ENCODE data around the gene DNAJC11.
"Not testable (repeated sequence)": the region's sequence is repeated elsewhere in the genome, so short reads cannot be mapped to it uniquely, and the experiment has no call there.

Gene DNAJC11, protein sequence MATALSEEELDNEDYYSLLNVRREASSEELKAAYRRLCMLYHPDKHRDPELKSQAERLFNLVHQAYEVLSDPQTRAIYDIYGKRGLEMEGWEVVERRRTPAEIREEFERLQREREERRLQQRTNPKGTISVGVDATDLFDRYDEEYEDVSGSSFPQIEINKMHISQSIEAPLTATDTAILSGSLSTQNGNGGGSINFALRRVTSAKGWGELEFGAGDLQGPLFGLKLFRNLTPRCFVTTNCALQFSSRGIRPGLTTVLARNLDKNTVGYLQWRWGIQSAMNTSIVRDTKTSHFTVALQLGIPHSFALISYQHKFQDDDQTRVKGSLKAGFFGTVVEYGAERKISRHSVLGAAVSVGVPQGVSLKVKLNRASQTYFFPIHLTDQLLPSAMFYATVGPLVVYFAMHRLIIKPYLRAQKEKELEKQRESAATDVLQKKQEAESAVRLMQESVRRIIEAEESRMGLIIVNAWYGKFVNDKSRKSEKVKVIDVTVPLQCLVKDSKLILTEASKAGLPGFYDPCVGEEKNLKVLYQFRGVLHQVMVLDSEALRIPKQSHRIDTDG

GRCh38 chr1:6701437-6702153, at the start of gene DNAJC11:
Gene DNAJC11 (minus strand): TSS chr1:6701816. CDS start chr1:6701800, 16 bp downstream.
- peak; percentile 96 for DNase-seq

GRCh38 chr1:6750490-6750889, 48.9 kb upstream of the DNAJC11 start:
- DNase-seq: no peak

- no peak for DNase-seq
These were observed 46.1 kb upstream of the DNAJC11 start for GRCh38 chr1:6747674-6748073.

GRCh38 chr1:6745073-6745472, 43.5 kb upstream of the DNAJC11 start:
- no peak for DNase-seq

- DNase-seq: peak; percentile 64
These were observed 41.8 kb upstream of the DNAJC11 start for GRCh38 chr1:6743189-6744101.

DNA sequence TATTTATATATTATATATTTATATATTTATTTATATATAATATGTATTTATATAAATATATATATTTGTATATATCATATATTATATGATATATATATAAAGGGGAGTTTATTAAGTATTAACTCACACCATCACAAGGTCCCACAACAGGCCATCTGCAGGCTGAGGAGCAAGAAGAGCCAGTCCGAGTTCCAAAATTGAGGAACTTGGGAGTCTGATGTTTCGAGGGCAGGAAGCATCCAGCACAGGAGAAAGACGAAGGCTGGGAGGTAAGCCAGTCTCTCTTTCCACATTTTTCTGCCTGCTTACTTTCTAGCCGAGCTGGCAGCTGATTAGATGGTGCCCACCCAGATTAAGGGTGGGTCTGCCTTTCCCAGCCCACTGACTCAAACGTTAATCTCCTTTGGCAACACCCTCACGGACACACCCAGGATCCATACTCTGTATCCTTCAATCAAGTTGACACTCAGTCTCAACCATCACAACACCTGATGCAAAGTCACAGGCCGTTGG, 41.1 kb upstream of the DNAJC11 start:
- DNase-seq: not testable (repeated sequence)

DNA sequence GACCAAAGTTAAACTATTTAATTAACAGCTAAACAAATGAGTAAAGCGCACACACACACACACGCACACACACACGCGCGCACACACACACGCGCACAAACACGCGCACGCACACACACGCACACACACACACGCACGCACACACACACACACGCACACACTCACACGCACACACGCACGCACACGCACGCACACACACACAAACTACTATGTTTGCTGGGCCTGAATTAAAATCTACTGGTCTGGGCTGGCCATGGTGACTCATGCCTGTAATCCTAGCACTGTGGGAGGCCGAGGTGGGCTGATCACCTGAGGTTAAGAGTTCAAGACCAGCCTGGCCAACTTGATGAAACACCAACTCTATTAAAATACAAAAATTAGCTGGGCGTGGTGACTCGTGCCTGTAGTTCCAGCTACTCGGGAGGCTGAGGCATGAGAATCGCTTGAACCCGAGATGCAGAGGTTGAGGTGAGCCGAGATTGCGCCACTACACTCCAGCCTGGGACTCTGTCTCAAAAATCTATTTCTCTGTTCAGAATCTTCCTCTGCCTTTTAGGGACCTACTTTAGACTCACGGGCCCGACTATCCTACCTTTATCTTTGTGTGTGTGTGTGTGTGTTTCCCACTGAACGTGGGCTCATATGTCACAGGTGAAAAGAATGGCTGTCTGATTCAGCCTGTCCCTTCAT, 37.5 kb upstream of the DNAJC11 start:
- no peak for DNase-seq

GRCh38 chr1:6732942-6733341, 31.3 kb upstream of the DNAJC11 start:
- DNase-seq: peak; percentile 30

DNA sequence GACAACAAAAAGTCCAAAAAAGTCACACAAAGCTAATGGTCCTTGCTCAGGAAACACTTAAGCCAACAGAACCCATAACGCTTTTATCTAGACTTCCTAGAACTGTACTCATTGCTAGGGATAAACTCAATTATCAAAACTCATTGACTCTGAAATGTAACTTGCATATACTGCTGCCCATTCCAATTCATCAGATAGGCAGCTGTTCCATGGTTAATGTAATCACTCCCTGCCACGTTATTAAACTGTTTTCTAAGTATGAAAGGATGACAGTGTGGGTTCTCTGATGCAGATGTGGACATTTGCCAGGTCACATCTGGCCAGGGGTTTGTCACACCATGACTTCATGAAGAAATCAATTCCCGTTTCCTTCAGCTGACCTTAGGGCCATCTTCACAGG, 30.3 kb upstream of the DNAJC11 start:
- no peak for DNase-seq

DNA sequence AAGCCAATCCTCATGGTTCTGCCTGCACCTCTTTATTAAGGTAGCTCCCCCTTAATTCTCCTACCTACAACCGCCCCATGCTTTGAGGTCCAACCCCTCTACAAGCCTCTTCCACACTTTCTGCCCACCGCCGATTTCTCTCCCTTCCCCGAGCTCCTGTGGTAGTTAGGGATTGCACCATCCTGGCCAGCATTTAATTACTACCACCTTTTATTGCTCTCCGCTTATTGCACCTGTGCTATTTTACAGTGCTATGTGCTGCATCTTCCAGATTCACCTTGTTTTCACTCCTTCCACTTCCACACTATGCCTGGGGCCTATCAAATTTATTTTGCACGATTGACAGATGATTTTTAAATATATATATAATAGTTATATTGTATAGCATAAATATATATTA, 29.3 kb upstream of the DNAJC11 start:
- DNase-seq: peak; percentile 44

- DNase-seq: peak; percentile 33
These were observed 28.9 kb upstream of the DNAJC11 start for GRCh38 chr1:6730473-6730872.

GRCh38 chr1:6727535-6727934, 25.9 kb upstream of the DNAJC11 start:
- DNase-seq: peak; percentile 84

DNA sequence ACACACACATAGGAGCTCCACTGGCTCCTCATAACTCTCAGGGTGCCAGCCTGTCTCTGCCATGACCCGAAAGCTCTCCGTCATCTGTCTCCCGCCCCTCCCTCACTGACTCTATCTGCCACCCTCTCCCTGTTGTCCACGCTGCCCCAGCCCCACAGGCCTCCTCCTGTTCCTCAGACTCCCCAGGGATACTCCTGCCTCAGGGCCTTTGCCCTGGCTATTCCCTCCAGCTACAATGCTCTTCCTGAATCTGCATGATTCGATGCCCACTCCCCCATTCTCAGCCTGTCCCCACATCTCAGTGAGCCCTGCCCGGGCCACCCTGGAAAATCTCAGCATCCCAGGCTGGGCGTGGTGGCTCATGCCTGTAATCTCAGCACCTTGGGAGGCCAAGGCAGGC, 24.6 kb upstream of the DNAJC11 start:
- no peak for DNase-seq

DNA sequence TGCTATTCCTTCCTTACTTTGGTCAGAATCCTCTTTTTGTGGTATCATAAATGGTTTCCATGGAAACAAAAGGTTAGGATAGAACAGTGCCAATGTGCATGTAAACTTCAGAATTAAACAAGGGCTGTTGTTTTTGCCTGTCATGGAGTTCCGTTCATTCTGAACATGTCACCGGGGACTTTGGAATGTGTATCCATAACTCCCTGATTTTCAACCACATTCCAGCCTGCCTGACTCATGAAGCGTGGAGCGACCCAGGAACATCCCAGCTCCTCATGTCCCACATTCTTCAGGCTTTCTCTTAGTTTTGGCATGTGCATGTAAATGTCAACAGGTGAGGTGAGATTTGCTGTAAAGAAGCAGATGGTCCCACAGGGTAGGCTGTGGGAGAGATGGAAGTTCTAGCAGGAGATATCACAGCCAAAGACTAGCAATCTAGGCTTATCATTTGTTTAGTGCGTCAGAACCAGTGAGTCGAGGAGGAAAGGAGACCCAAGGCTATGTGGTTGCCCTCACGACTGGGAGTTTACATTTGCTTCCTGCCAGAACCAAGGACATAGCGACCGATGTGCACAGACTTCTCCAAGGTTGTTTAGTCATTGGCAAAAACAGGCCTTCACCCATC, 23.0 kb upstream of the DNAJC11 start:
- DNase-seq: no peak

GRCh38 chr1:6723621-6724428, 22.2 kb upstream of the DNAJC11 start:
- no peak for DNase-seq

DNA sequence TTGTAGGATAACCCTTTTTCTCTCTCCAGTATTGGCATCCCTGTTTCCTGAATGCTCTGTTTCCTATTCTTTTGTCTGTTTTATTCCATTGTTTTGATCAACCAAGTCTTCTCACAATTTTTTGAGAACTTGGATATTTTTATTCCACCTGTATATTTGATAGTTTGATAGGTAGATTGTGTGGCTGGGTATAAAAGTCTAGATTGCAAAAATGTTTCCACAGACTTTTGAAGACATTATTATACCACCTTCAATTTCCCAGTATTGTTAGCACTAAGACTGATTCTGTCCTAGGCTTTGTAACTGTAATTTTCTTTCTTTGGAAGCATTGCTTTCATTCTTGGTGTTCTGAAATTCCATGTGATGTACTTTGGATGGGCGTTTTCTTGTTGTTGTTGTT, 9.6 kb upstream of the DNAJC11 start:
- DNase-seq: no peak

DNA sequence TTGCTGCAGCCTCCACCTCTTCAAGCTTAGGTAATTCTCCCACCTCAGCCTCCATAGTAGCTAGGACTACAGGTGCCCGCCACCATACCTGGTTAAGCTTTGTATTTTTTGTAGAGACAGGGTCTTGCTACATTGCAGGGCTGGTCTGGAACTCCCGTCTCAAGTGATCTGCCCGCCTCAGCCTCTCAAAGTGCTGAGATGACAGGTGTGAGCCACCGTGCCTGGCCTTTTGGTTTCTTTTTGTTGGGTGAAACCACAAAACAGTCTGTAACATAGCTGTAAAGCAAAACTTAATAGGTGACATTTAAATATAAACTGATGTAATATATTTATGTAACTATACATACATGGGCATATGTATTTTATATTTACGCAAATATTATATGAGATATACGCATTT, 3.1 kb upstream of the DNAJC11 start:
- DNase-seq: peak; percentile 54

GRCh38 chr1:6703016-6703415, 1.4 kb upstream of the DNAJC11 start:
- DNase-seq: peak; percentile 43

GRCh38 chr1:6700853-6701436, 671 bp downstream of the DNAJC11 start:
- DNase-seq: no peak

DNA sequence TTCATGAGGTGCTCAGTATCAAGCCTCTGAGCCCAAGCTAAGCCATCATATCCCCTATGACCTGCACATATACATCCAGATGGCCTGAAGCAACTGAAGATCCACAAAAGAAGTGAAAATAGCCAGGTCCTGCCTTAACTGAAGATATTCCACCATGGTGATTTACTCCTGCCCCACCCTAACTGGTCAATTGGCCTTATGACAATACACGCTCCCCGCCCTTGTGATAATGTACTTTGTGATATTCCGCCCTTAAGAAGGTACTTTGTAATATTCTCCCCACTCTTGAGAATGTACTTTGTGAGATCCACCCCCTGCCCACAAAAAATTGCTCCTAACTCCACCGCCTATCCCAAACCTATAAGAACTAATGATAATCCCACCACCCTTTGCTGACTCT, 1.7 kb downstream of the DNAJC11 start:
- DNase-seq: not testable (repeated sequence)

Data from activated effector memory CD4-positive, alpha-beta T cell treated with anti-CD3 and anti-CD28 coated beads, Interleukin-2, amount 50 U/mL, for 16 hours (primary cell).